H9 (cell line): ENCODE measurements around the gene CR1. TPM values are rescaled to one million over a fixed set of nuclear protein-coding genes. Genes with fewer than 3 reads are reported as not detected.

Experiments used
- DNase-seq: peaks from one replicate; pipeline ENCODE4 v3.0.0-alpha.2; 2017
- H2AFZ ChIP-seq: one replicate; pipeline ENCODE4 v1.6.1; 2013; ENCODE audit warnings: mild to moderate bottlenecking, low read length, control low read depth, moderate library complexity
- H2AK5ac ChIP-seq: 2 replicates; pipeline ENCODE4 v1.6.1; 2013; ENCODE audit warnings: low read length, control low read depth, mixed read lengths; ENCODE audit not compliant: insufficient read length
- H2BK120ac ChIP-seq: one replicate; pipeline ENCODE4 v1.6.1; 2013; ENCODE audit warnings: low read depth, mild to moderate bottlenecking, low read length, control low read depth, inconsistent platforms; ENCODE audit not compliant: poor library complexity, severe bottlenecking
- H2BK12ac ChIP-seq: 2 replicates; pipeline ENCODE4 v1.6.1; 2013; ENCODE audit warnings: low read length, control low read depth, mixed read lengths, low read depth; ENCODE audit not compliant: insufficient read length
- H2BK15ac ChIP-seq: 2 replicates; pipeline ENCODE4 v1.6.1; 2013; ENCODE audit warnings: low read depth, low read length, control low read depth
- H2BK20ac ChIP-seq: one replicate; pipeline ENCODE4 v1.6.1; 2013; ENCODE audit warnings: low read depth, mild to moderate bottlenecking, low read length, control low read depth, inconsistent platforms; ENCODE audit not compliant: poor library complexity, severe bottlenecking
- H2BK5ac ChIP-seq: 2 replicates; pipeline ENCODE4 v1.6.1; 2013; ENCODE audit warnings: low read length, control low read depth, mixed read lengths; ENCODE audit not compliant: insufficient read length
- H3K14ac ChIP-seq: 2 replicates; pipeline ENCODE4 v1.6.1; 2013; ENCODE audit warnings: low read length, control low read depth; ENCODE audit not compliant: insufficient read depth
- H3K18ac ChIP-seq: 2 replicates; pipeline ENCODE4 v1.6.1; 2013; ENCODE audit warnings: low read depth, mild to moderate bottlenecking, mixed read lengths, low read length, control low read depth; ENCODE audit not compliant: insufficient read length
- H3K23ac ChIP-seq: 2 replicates; pipeline ENCODE4 v1.6.1; 2013; ENCODE audit warnings: low read length, control low read depth, mixed read lengths, low read depth; ENCODE audit not compliant: insufficient read length
- H3K23me2 ChIP-seq: 2 replicates; pipeline ENCODE4 v1.6.1; 2013; ENCODE audit warnings: low read depth, mild to moderate bottlenecking, mixed read lengths, low read length, control low read depth; ENCODE audit not compliant: insufficient read length, poor library complexity, severe bottlenecking
- H3K27ac ChIP-seq: 2 replicates; pipeline ENCODE4 v1.5.1; 2013; ENCODE audit warnings: low read length, control low read depth, mixed read lengths, low read depth; ENCODE audit not compliant: insufficient read length
- H3K27me3 ChIP-seq: 2 replicates; pipeline ENCODE4 v1.6.1; 2013; ENCODE audit warnings: low read length, control low read depth, inconsistent platforms; ENCODE audit not compliant: insufficient read depth
- H3K4ac ChIP-seq: 2 replicates; pipeline ENCODE4 v1.6.1; 2013; ENCODE audit warnings: low read depth, mild to moderate bottlenecking, control low read depth, inconsistent platforms, low read length, moderate library complexity
- H3K4me1 ChIP-seq: 2 replicates; pipeline ENCODE4 v1.6.1; 2013; ENCODE audit warnings: low read length, control low read depth, inconsistent platforms; ENCODE audit not compliant: insufficient read depth
- H3K4me2 ChIP-seq: 2 replicates; pipeline ENCODE4 v1.6.1; 2013; ENCODE audit warnings: low read length, control low read depth, mixed read lengths; ENCODE audit not compliant: insufficient read length, insufficient read depth
- H3K56ac ChIP-seq: 2 replicates; pipeline ENCODE4 v1.6.1; 2013; ENCODE audit warnings: low read depth, mild to moderate bottlenecking, mixed read lengths, low read length, control low read depth; ENCODE audit not compliant: insufficient read length
- H3K79me1 ChIP-seq: 2 replicates; pipeline ENCODE4 v1.6.1; 2013; ENCODE audit warnings: low read depth, mild to moderate bottlenecking, moderate library complexity, low read length, control low read depth, inconsistent platforms; ENCODE audit not compliant: insufficient read depth, poor library complexity, severe bottlenecking
- H3K79me2 ChIP-seq: 2 replicates; pipeline ENCODE4 v1.6.1; 2013; ENCODE audit warnings: low read length, control low read depth, inconsistent platforms; ENCODE audit not compliant: insufficient read depth
- H3K9ac ChIP-seq: 2 replicates; pipeline ENCODE4 v1.6.1; 2013; ENCODE audit warnings: low read length, control low read depth, mixed read lengths; ENCODE audit not compliant: insufficient read length; ENCODE audit errors: extremely low read depth
- H3K9me3 ChIP-seq: one replicate; pipeline ENCODE4 v1.6.1; 2013; ENCODE audit warnings: low read depth, low read length, inconsistent platforms; ENCODE audit not compliant: control insufficient read depth
- H3T11ph ChIP-seq: one replicate; pipeline ENCODE4 v1.6.1; 2013; ENCODE audit warnings: mild to moderate bottlenecking, low read length, control low read depth, inconsistent platforms
- H4K20me1 ChIP-seq: one replicate; pipeline ENCODE4 v1.6.1; 2013; ENCODE audit not compliant: control insufficient read depth, insufficient read length, insufficient read depth
- H4K5ac ChIP-seq: 2 replicates; pipeline ENCODE4 v1.6.1; 2013; ENCODE audit warnings: low read depth, mild to moderate bottlenecking, mixed read lengths, low read length, control low read depth; ENCODE audit not compliant: insufficient read length
- H4K8ac ChIP-seq: replicated peaks from 2 replicates; pipeline ENCODE4 v1.6.1; 2013; ENCODE audit warnings: low read length, control low read depth, mixed read lengths, low read depth; ENCODE audit not compliant: insufficient read length
- H4K91ac ChIP-seq: 2 replicates; pipeline ENCODE4 v1.6.1; 2013; ENCODE audit warnings: low read depth, mild to moderate bottlenecking, moderate library complexity, mixed read lengths, low read length, control low read depth; ENCODE audit not compliant: insufficient read length
- H3K27ac Mint-ChIP-seq, 3 experiments: 2 replicates in 2 of 3; 3 replicates in 1 of 3; pipeline ENCODE4 v1.8.0; 2020 to 2021; ENCODE audit warnings: mixed read lengths in 3 of 3, mild to moderate bottlenecking in 1 of 3, moderate library complexity in 1 of 3
- H3K27me3 Mint-ChIP-seq: 2 replicates; pipeline ENCODE4 v1.8.0; 2021; ENCODE audit warnings: low read depth, mild to moderate bottlenecking, moderate library complexity, mixed read lengths
- H3K36me3 Mint-ChIP-seq, 3 experiments: 2 replicates in 2 of 3; 3 replicates in 1 of 3; pipeline ENCODE4 v1.8.0; 2020 to 2021; ENCODE audit warnings: low read depth in 3 of 3, mixed read lengths in 3 of 3; ENCODE audit not compliant: insufficient read depth in 1 of 3
- H3K4me1 Mint-ChIP-seq, 2 experiments: 2 replicates each; pipeline ENCODE4 v1.8.0; 2020; ENCODE audit warnings: mixed read lengths in 2 of 2
- H3K4me3 Mint-ChIP-seq, 2 experiments: 2 replicates in 1 of 2; 3 replicates in 1 of 2; pipeline ENCODE4 v1.8.0; 2020 to 2021; ENCODE audit warnings: mild to moderate bottlenecking in 2 of 2, mixed read lengths in 2 of 2, moderate library complexity in 1 of 2
- H3K9me3 Mint-ChIP-seq, 2 experiments: 2 replicates in 1 of 2; 3 replicates in 1 of 2; pipeline ENCODE4 v1.8.0; 2020; ENCODE audit warnings: mild to moderate bottlenecking in 2 of 2, mixed read lengths in 2 of 2, moderate library complexity in 1 of 2
- CTCF ChIP-seq: fragments of 200-600 bp; sonication (generic); conservative IDR thresholded peaks from 3 replicates; pipeline ENCODE4 v1.8.0; 2021; ENCODE audit warnings: antibody characterized with exemption, mild to moderate bottlenecking
- WGBS: extraction: QIAGEN DNeasy Blood & Tissue Kit; methylation state at CpG from one replicate; pipeline ENCODE4 v1.1.7; 2013; ENCODE audit warnings: missing lambda C conversion rate, low lambda C conversion rate, mixed read lengths; ENCODE audit not compliant: insufficient read length; ENCODE audit errors: extremely low coverage; 5-methylcytosine and 5-hydroxymethylcytosine counted together
- total RNA-seq: library from RNA; stranded (reverse); gene quantifications from 2 replicates; pipeline ENCODE4 v1.2.1, GENCODE V29; 2021

Gene CR1
- total RNA-seq, 1 experiment from 2014 or later = 0.04 TPM

GRCh38 chr1:207502726-207503125, 6.8 kb downstream of the CR1 start:
- H4K8ac ChIP-seq = no peak overlapping the region
- Mint-ChIP-seq H3K4me1 (no peaks in the 10 kb centered on the region), H3K27ac (no peak overlapping the region), H3K36me3 (no peaks in the 10 kb centered on the region), H3K9me3 (no peaks in the 10 kb centered on the region), H3K4me3 (no peak overlapping the region), H3K27me3 (peaks cover 19% of the 10 kb centered on the region)
- no CpG with 5 or more reads among the region's 7 CpGs for WGBS
- DNase-seq = no peak
- H3K18ac ChIP-seq = no peak overlapping the region
- no peak overlapping the region for H3K23ac ChIP-seq
- H3K4me1 ChIP-seq = no peaks in the 10 kb centered on the region
- no peaks in the 10 kb centered on the region for H3K79me1 ChIP-seq
- no peak overlapping the region for H2BK120ac ChIP-seq
- no peak overlapping the region for H2BK12ac ChIP-seq
- H3K27me3 ChIP-seq = no peaks in the 10 kb centered on the region
- no peaks in the 10 kb centered on the region for H4K20me1 ChIP-seq
- no peak overlapping the region for H4K91ac ChIP-seq
- no peak overlapping the region for H3K9ac ChIP-seq
- H3K56ac ChIP-seq = no peak overlapping the region
- no peak overlapping the region for H2BK20ac ChIP-seq
- no peaks in the 10 kb centered on the region for H3K9me3 ChIP-seq
- no peak for TF ChIP-seq CTCF
- no peak overlapping the region for H2BK15ac ChIP-seq
- no peaks in the 10 kb centered on the region for H3K23me2 ChIP-seq
- no peak overlapping the region for H3K27ac ChIP-seq
- H3T11ph ChIP-seq = no peak overlapping the region
- no peak overlapping the region for H3K4me2 ChIP-seq
- no peak overlapping the region for H2AFZ ChIP-seq
- H4K5ac ChIP-seq = no peak overlapping the region
- H3K79me2 ChIP-seq = no peaks in the 10 kb centered on the region
- no peak overlapping the region for H2AK5ac ChIP-seq
- no peak overlapping the region for H3K4ac ChIP-seq
- no peak overlapping the region for H2BK5ac ChIP-seq
- no peak overlapping the region for H3K14ac ChIP-seq
